Endothelial cell of umbilical vein (primary cell): ENCODE results near the gene TTC33.

Experiments
- CTCF ChIP-seq, 2 donors: IDR thresholded peaks; 1 replicate in 1 of 2; 2 replicates in 1 of 2; pipeline ENCODE4 v1.5.1; 2011; ENCODE audit warnings: low read length in 2 of 2, mild to moderate bottlenecking in 2 of 2, moderate library complexity in 2 of 2, control low read depth in 1 of 2, inconsistent platforms in 1 of 2, low read depth in 1 of 2; ENCODE audit not compliant: insufficient read depth in 1 of 2; ENCODE audit errors: extremely low read depth in 1 of 2
- EZH2 ChIP-seq: IDR thresholded peaks from 2 replicates; pipeline ENCODE4 v1.6.1; 2012; ENCODE audit warnings: borderline replicate concordance, low read depth, mild to moderate bottlenecking, moderate library complexity, low read length, inconsistent platforms; ENCODE audit not compliant: severe bottlenecking
- JUN ChIP-seq: IDR thresholded peaks from 2 replicates; pipeline ENCODE4 v1.6.1; 2011; ENCODE audit warnings: borderline replicate concordance, low read depth; ENCODE audit not compliant: insufficient read length, insufficient read depth
- MAX ChIP-seq: IDR thresholded peaks from 2 replicates; pipeline ENCODE4 v1.6.1; 2011; ENCODE audit not compliant: insufficient read depth, insufficient read length
- POLR2A ChIP-seq: IDR thresholded peaks from 2 replicates; pipeline ENCODE4 v1.6.1; 2012; ENCODE audit warnings: low read depth, mild to moderate bottlenecking, control low read depth, low read length
- POLR2AphosphoS5 ChIP-seq: IDR thresholded peaks from 2 replicates; pipeline ENCODE4 v1.6.1; 2012; ENCODE audit warnings: low read depth, mild to moderate bottlenecking, control low read depth, low read length, moderate library complexity; ENCODE audit not compliant: insufficient read depth

- no peak for TF ChIP-seq CTCF (IDR thresholded peaks at IDR 0.05; ENCODE audit: extremely low read depth in 1 of 2, insufficient read depth in 1 of 2, low read depth in 1 of 2, low read length in 2 of 2)
- no peak for TF ChIP-seq EZH2
- no peak for TF ChIP-seq POLR2A
- no peak for TF ChIP-seq MAX
- no peak for TF ChIP-seq POLR2AphosphoS5
- no peak for TF ChIP-seq JUN
Measured at GRCh38 chr5:40599676-40600075, 156.1 kb downstream of the TTC33 start.
